Trophoblast cell (in vitro differentiated cells and primary cell): ENCODE measurements around the gene KIT.
"Not testable (repeated sequence)": the region's sequence is repeated elsewhere in the genome, so short reads cannot be mapped to it uniquely, and the experiment has no call there.

ENCODE experiments used
- DNase-seq, 2 donors: peaks; one replicate each; pipeline ENCODE4 v3.0.0-alpha.2; 2016
- H2AFZ ChIP-seq: 2 replicates; pipeline ENCODE4 v1.6.1; 2013; ENCODE audit warnings: low read length, moderate library complexity, mild to moderate bottlenecking; ENCODE audit not compliant: insufficient read depth, poor library complexity
- H2AK5ac ChIP-seq: 2 replicates; pipeline ENCODE4 v1.6.1; 2013; ENCODE audit warnings: mild to moderate bottlenecking, low read length
- H2BK120ac ChIP-seq: 2 replicates; pipeline ENCODE4 v1.6.1; 2013; ENCODE audit warnings: low read length, mild to moderate bottlenecking, moderate library complexity; ENCODE audit not compliant: insufficient read depth, poor library complexity
- H2BK12ac ChIP-seq: 2 replicates; pipeline ENCODE4 v1.6.1; 2013; ENCODE audit warnings: mild to moderate bottlenecking, low read length, moderate library complexity
- H2BK5ac ChIP-seq: 2 replicates; pipeline ENCODE4 v1.6.1; 2013; ENCODE audit warnings: low read length, low read depth, moderate library complexity, mild to moderate bottlenecking; ENCODE audit not compliant: poor library complexity
- H3K14ac ChIP-seq: 2 replicates; pipeline ENCODE4 v1.6.1; 2013; ENCODE audit warnings: mild to moderate bottlenecking, low read length
- H3K18ac ChIP-seq: 2 replicates; pipeline ENCODE4 v1.6.1; 2013; ENCODE audit warnings: mild to moderate bottlenecking, low read length
- H3K23ac ChIP-seq: 2 replicates; pipeline ENCODE4 v1.6.1; 2013; ENCODE audit warnings: low read length
- H3K27ac ChIP-seq: 2 replicates; pipeline ENCODE4 v1.5.1; 2013; ENCODE audit warnings: low read depth, mild to moderate bottlenecking, inconsistent platforms, low read length, moderate library complexity
- H3K27me3 ChIP-seq: 2 replicates; pipeline ENCODE4 v1.6.1; 2013; ENCODE audit warnings: inconsistent platforms, mild to moderate bottlenecking, low read length, moderate library complexity; ENCODE audit not compliant: insufficient read depth
- H3K36me3 ChIP-seq, 2 experiments: 1 replicate in 1 of 2; 2 replicates in 1 of 2; pipeline ENCODE4 v1.6.1; 2013; ENCODE audit warnings: low read length in 2 of 2, mild to moderate bottlenecking in 2 of 2, moderate library complexity in 1 of 2; ENCODE audit not compliant: insufficient read depth in 2 of 2, control insufficient read depth in 1 of 2
- H3K4ac ChIP-seq: 2 replicates; pipeline ENCODE4 v1.6.1; 2013; ENCODE audit warnings: low read depth, mild to moderate bottlenecking, low read length, moderate library complexity
- H3K4me1 ChIP-seq, 2 experiments: 1 replicate in 1 of 2; 2 replicates in 1 of 2; pipeline ENCODE4 v1.6.1; 2013; ENCODE audit warnings: low read length in 2 of 2, mild to moderate bottlenecking in 2 of 2, moderate library complexity in 1 of 2; ENCODE audit not compliant: insufficient read depth in 2 of 2, control insufficient read depth in 1 of 2
- H3K4me2 ChIP-seq: 2 replicates; pipeline ENCODE4 v1.6.1; 2013; ENCODE audit warnings: inconsistent platforms, mild to moderate bottlenecking, low read length, moderate library complexity
- H3K4me3 ChIP-seq: 2 replicates; pipeline ENCODE4 v1.5.1; 2013; ENCODE audit warnings: mild to moderate bottlenecking, low read depth, low read length, inconsistent platforms
- H3K79me1 ChIP-seq: one replicate; pipeline ENCODE4 v1.6.1; 2013; ENCODE audit warnings: low read length
- H3K79me2 ChIP-seq: 2 replicates; pipeline ENCODE4 v1.6.1; 2013; ENCODE audit warnings: low read length, mild to moderate bottlenecking; ENCODE audit not compliant: control insufficient read depth, insufficient read depth, poor library complexity
- H3K9ac ChIP-seq: 2 replicates; pipeline ENCODE4 v1.6.1; 2013; ENCODE audit warnings: mild to moderate bottlenecking, low read length
- H3K9me3 ChIP-seq: 2 replicates; pipeline ENCODE4 v1.6.1; 2013; ENCODE audit warnings: low read depth, mild to moderate bottlenecking, control low read depth, inconsistent platforms, low read length; ENCODE audit not compliant: insufficient read depth
- H4K12ac ChIP-seq: 2 replicates; pipeline ENCODE4 v1.6.1; 2013; ENCODE audit warnings: low read depth, mild to moderate bottlenecking, low read length, moderate library complexity
- H4K8ac ChIP-seq: 2 replicates; pipeline ENCODE4 v1.6.1; 2013; ENCODE audit warnings: low read depth, mild to moderate bottlenecking, low read length, moderate library complexity
- H4K91ac ChIP-seq: one replicate; pipeline ENCODE4 v1.6.1; 2013; ENCODE audit warnings: low read depth, mild to moderate bottlenecking, low read length, moderate library complexity
- WGBS: extraction: QIAGEN DNeasy Blood & Tissue Kit; methylation state at CpG from one replicate; pipeline ENCODE4 v1.1.7; 2013; ENCODE audit warnings: missing lambda C conversion rate; ENCODE audit not compliant: insufficient read length, insufficient coverage; ENCODE audit errors: extremely low coverage; 5-methylcytosine and 5-hydroxymethylcytosine counted together

Gene KIT

GRCh38 chr4:54635318-54635717, 22.4 kb upstream of the KIT start:
- H3K4me3 ChIP-seq, result no peak overlapping the region
- no peak overlapping the region for H2AFZ ChIP-seq
- H3K23ac ChIP-seq, result no peak overlapping the region
- H3K4me2 ChIP-seq, result no peak overlapping the region
- H3K18ac ChIP-seq, result no peak overlapping the region
- H3K27ac ChIP-seq, result no peak overlapping the region
- H3K4ac ChIP-seq, result no peak overlapping the region
- H3K79me1 ChIP-seq, result no peaks in the 10 kb centered on the region
- no peaks in the 10 kb centered on the region for H3K27me3 ChIP-seq
- no peak overlapping the region for H2BK12ac ChIP-seq
- no peak overlapping the region for H2BK5ac ChIP-seq
- H3K4me1 ChIP-seq, result peaks cover 0 to 5% of the 10 kb centered on the region in 2 experiments
- no peak overlapping the region for H3K14ac ChIP-seq
- H3K79me2 ChIP-seq, result no peaks in the 10 kb centered on the region
- no CpG with 5 or more reads among the region's 3 CpGs for whole genome bisulfite sequencing
- no peak overlapping the region for H2AK5ac ChIP-seq
- no peak overlapping the region for H4K8ac ChIP-seq
- no peaks in the 10 kb centered on the region for H3K9me3 ChIP-seq
- no peaks in the 10 kb centered on the region for H3K36me3 ChIP-seq
- no peak for DNase-seq
- H2BK120ac ChIP-seq, result no peak overlapping the region
- H4K12ac ChIP-seq, result no peak overlapping the region
- H4K91ac ChIP-seq, result no peak overlapping the region
- no peak overlapping the region for H3K9ac ChIP-seq

- no peak overlapping the region for H2AFZ ChIP-seq
- H3K14ac ChIP-seq, result no peak overlapping the region
- H4K8ac ChIP-seq, result no peak overlapping the region
- H3K9me3 ChIP-seq, result no peaks in the 10 kb centered on the region
- no peak overlapping the region for H4K12ac ChIP-seq
- no CpG with 5 or more reads among the region's 4 CpGs for WGBS
- no peak overlapping the region for H3K27ac ChIP-seq
- H3K27me3 ChIP-seq, result no peaks in the 10 kb centered on the region
- H2BK5ac ChIP-seq, result no peak overlapping the region
- no peak overlapping the region for H3K4me3 ChIP-seq
- no peak overlapping the region for H2BK12ac ChIP-seq
- H3K79me1 ChIP-seq, result no peaks in the 10 kb centered on the region
- no peaks in the 10 kb centered on the region for H3K79me2 ChIP-seq
- no peak overlapping the region for H2AK5ac ChIP-seq
- no peak overlapping the region for H3K23ac ChIP-seq
- H3K36me3 ChIP-seq, result no peaks in the 10 kb centered on the region
- no peak overlapping the region for H3K9ac ChIP-seq
- no peak overlapping the region for H2BK120ac ChIP-seq
- no peak overlapping the region for H4K91ac ChIP-seq
- DNase-seq, result no peak
- no peak overlapping the region for H3K4ac ChIP-seq
- H3K4me1 ChIP-seq, result peaks cover 0 to 5% of the 10 kb centered on the region in 2 experiments
- no peak overlapping the region for H3K4me2 ChIP-seq
- H3K18ac ChIP-seq, result no peak overlapping the region
Observed at GRCh38 chr4:54637325-54637724, 20.4 kb upstream of the KIT start.

- H3K27ac ChIP-seq, H4K91ac ChIP-seq, H3K4ac ChIP-seq, H3K14ac ChIP-seq, H3K18ac ChIP-seq, H3K79me2 ChIP-seq, H3K9ac ChIP-seq, H2AFZ ChIP-seq, H2BK12ac ChIP-seq, H3K23ac ChIP-seq, H3K4me2 ChIP-seq, H4K12ac ChIP-seq, H3K27me3 ChIP-seq, DNase-seq, H3K4me3 ChIP-seq, H2AK5ac ChIP-seq, H3K4me1 ChIP-seq, H3K9me3 ChIP-seq, H4K8ac ChIP-seq, H3K79me1 ChIP-seq, H3K36me3 ChIP-seq, H2BK5ac ChIP-seq, H2BK120ac ChIP-seq: not testable (repeated sequence)
- no CpG with 5 or more reads among the region's 9 CpGs for WGBS
Observed at GRCh38 chr4:54641101-54641500, 16.7 kb upstream of the KIT start.

- H3K9me3 ChIP-seq, result no peaks in the 10 kb centered on the region
- no peak overlapping the region for H2AFZ ChIP-seq
- WGBS, result no CpG with 5 or more reads among the region's 5 CpGs
- no peak overlapping the region for H4K12ac ChIP-seq
- no peak overlapping the region for H2BK12ac ChIP-seq
- DNase-seq, result no peak
- H3K4me2 ChIP-seq, result no peak overlapping the region
- peaks cover 0 to 5% of the 10 kb centered on the region in 2 experiments for H3K4me1 ChIP-seq
- H2AK5ac ChIP-seq, result no peak overlapping the region
- H3K18ac ChIP-seq, result no peak overlapping the region
- H3K4ac ChIP-seq, result no peak overlapping the region
- H4K8ac ChIP-seq, result no peak overlapping the region
- no peak overlapping the region for H3K14ac ChIP-seq
- H3K4me3 ChIP-seq, result no peak overlapping the region
- H3K79me1 ChIP-seq, result no peaks in the 10 kb centered on the region
- H3K79me2 ChIP-seq, result no peaks in the 10 kb centered on the region
- H3K23ac ChIP-seq, result no peak overlapping the region
- no peak overlapping the region for H3K9ac ChIP-seq
- H3K27ac ChIP-seq, result no peak overlapping the region
- H2BK5ac ChIP-seq, result no peak overlapping the region
- no peak overlapping the region for H2BK120ac ChIP-seq
- no peaks in the 10 kb centered on the region for H3K36me3 ChIP-seq
- no peaks in the 10 kb centered on the region for H3K27me3 ChIP-seq
- H4K91ac ChIP-seq, result no peak overlapping the region
Observed at GRCh38 chr4:54643172-54643571, 14.6 kb upstream of the KIT start.
